Neural crest cell (in vitro differentiated cells): ENCODE data around the gene OTC. TPM values are rescaled to one million over a fixed set of nuclear protein-coding genes. Genes with fewer than 3 reads are reported as not detected.
A peak's percentile ranks its signal among the peaks of the same experiment; 100 is the strongest.

Experiments used
- DNase-seq: peaks from one replicate; pipeline ENCODE4 v3.0.0; 2021; ENCODE audit warnings: low read depth, mixed read lengths, low spot score
- H3K27ac Mint-ChIP-seq: one replicate; pipeline ENCODE4 v1.8.0; 2021; ENCODE audit warnings: mild to moderate bottlenecking, mixed read lengths; ENCODE audit not compliant: unreplicated experiment
- H3K27me3 Mint-ChIP-seq: 2 replicates; pipeline ENCODE4 v1.8.0; 2021; ENCODE audit warnings: low read depth, mild to moderate bottlenecking, mixed read lengths
- H3K36me3 Mint-ChIP-seq: 2 replicates; pipeline ENCODE4 v1.8.0; 2021; ENCODE audit warnings: low read depth, mild to moderate bottlenecking, mixed read lengths
- H3K4me1 Mint-ChIP-seq: 2 replicates; pipeline ENCODE4 v1.8.0; 2021; ENCODE audit warnings: mixed read lengths
- H3K4me3 Mint-ChIP-seq: one replicate; pipeline ENCODE4 v1.8.0; 2021; ENCODE audit warnings: mild to moderate bottlenecking, mixed read lengths
- H3K9me3 Mint-ChIP-seq: 2 replicates; pipeline ENCODE4 v1.8.0; 2021; ENCODE audit warnings: mixed read lengths
- total RNA-seq: library from RNA; stranded (reverse); gene quantifications from 2 replicates; pipeline ENCODE4 v1.2.1, GENCODE V29; 2021
- TF ChIP-seq, protein P1 (sequence below): fragments of 200-600 bp; sonication (generic); conservative IDR thresholded peaks from 2 replicates; pipeline ENCODE4 v1.5.0; 2021; ENCODE audit warnings: antibody characterized with exemption, mild to moderate bottlenecking

OTC gene
- total RNA-seq, 1 donor from 2014 or later = 0.14 TPM

DNA sequence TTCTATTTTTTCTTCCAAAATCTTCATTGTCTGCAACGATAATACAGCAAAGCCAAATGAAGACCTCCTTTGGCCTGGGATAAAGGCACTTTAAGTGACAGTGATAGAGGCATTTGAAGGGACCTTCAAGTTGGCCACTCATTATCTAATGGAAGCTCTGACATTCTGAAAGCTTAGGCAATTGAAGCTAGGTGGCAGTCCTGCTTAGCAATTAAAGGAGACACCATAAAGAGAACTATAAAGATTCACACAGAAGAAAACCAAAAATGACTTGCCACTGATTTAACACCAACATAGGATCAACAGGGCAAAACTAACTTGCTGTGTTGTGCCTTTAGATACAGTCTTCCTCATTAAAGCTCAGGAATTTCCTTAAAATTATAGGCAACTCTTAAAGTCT is 105.7 kb downstream of the OTC start:
- Mint-ChIP-seq H3K36me3 (peaks cover 3% of the 10 kb centered on the region), H3K9me3 (peaks cover 8% of the 10 kb centered on the region), H3K27ac (no peak overlapping the region), H3K27me3 (no peaks in the 10 kb centered on the region), H3K4me3 (no peak overlapping the region), H3K4me1 (no peaks in the 10 kb centered on the region)
- TF ChIP-seq, protein P1, sequence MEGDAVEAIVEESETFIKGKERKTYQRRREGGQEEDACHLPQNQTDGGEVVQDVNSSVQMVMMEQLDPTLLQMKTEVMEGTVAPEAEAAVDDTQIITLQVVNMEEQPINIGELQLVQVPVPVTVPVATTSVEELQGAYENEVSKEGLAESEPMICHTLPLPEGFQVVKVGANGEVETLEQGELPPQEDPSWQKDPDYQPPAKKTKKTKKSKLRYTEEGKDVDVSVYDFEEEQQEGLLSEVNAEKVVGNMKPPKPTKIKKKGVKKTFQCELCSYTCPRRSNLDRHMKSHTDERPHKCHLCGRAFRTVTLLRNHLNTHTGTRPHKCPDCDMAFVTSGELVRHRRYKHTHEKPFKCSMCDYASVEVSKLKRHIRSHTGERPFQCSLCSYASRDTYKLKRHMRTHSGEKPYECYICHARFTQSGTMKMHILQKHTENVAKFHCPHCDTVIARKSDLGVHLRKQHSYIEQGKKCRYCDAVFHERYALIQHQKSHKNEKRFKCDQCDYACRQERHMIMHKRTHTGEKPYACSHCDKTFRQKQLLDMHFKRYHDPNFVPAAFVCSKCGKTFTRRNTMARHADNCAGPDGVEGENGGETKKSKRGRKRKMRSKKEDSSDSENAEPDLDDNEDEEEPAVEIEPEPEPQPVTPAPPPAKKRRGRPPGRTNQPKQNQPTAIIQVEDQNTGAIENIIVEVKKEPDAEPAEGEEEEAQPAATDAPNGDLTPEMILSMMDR = no peak
- DNase-seq = no peak

DNA sequence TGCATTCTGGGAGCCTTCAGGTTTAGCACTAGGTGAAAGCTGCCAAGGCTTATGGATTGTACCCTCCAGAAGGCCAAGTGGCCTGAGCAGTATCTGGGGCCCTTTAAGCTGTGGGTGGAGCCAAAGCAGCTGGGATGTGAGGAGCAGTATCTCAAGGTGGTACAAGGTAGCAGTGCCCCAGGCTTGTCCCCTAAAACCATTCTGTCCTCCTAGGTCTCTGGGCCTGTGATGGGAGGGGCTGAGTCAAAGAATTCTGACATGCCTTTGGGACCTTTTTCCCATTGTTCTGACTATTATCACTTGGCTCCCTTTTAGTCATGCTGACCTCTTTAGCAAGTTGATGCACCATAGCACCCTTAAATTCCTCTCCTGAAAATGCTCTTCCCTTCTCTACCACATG is 109.9 kb downstream of the OTC start:
- no peak overlapping the region for H3K27ac Mint-ChIP-seq
- peaks cover 17% of the 10 kb centered on the region for H3K9me3 Mint-ChIP-seq
- TF ChIP-seq, protein P1 = no peak
- H3K4me3 Mint-ChIP-seq = no peak overlapping the region
- peaks cover 10% of the 10 kb centered on the region for H3K36me3 Mint-ChIP-seq
- no peak for DNase-seq
- no peaks in the 10 kb centered on the region for H3K4me1 Mint-ChIP-seq
- no peaks in the 10 kb centered on the region for H3K27me3 Mint-ChIP-seq

DNA sequence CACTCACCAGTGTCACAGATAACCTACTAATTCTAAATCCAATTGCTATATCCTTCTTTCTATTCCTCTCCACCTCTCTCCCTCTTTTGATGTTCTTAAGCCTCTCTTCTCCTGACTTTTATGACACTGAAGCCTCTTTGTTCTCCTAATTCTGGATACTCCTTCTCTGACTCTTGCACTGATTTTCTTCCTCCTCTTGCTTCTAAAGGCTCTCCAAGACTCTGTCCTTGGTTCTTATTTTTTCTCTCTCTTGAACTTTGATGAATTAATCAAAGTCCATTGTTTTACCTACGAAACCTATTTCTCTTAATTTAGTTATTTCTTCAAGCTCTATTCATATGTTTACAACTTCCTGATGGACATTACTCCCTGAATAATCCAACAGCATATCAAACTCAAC is 113.3 kb downstream of the OTC start:
- TF ChIP-seq, protein P1 = no peak
- H3K36me3 Mint-ChIP-seq = peaks cover 10% of the 10 kb centered on the region
- peaks cover 12% of the 10 kb centered on the region for H3K4me1 Mint-ChIP-seq
- DNase-seq = no peak
- H3K4me3 Mint-ChIP-seq = no peak overlapping the region
- H3K27ac Mint-ChIP-seq = no peak overlapping the region
- no peaks in the 10 kb centered on the region for H3K27me3 Mint-ChIP-seq
- peaks cover 26% of the 10 kb centered on the region for H3K9me3 Mint-ChIP-seq

DNA sequence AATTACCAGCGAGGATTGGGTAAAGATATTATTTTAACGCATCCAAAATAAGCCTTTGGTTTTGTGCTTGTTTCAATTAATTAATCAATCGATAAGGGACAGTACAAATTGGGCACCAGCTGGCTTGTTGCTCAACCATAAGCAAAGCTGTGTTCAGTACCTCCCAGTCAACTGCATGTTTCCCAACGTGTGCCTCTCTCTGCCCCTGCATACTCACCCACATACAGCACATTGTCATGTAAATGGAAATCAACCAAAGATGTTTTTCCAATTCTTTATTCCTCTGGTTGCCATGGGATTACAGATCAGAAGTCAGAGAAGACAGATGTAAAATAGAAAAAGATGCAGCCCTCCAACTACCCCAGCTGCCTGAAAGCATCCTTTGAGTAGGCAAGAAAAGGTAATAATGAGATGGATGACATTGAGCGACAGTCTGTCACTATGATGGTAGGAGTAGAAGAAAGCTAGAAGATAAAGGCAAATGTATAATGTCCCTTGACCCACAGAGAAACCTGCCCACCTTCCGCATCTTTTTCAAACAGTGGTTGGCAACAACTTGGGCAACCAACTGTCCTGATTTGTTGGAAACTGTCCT is 116.3 kb downstream of the OTC start:
- peaks cover 23% of the 10 kb centered on the region for H3K9me3 Mint-ChIP-seq
- peak overlapping the region; percentile 90 for H3K27ac Mint-ChIP-seq
- TF ChIP-seq, protein P1 = no peak
- no peak overlapping the region for H3K4me3 Mint-ChIP-seq
- peaks cover 12% of the 10 kb centered on the region for H3K4me1 Mint-ChIP-seq
- peaks cover 7% of the 10 kb centered on the region for H3K36me3 Mint-ChIP-seq
- DNase-seq = no peak
- H3K27me3 Mint-ChIP-seq = no peaks in the 10 kb centered on the region

Other genes with a start within 250 kb of the OTC start
- gene SRPX, start 131.7 kb upstream of the OTC start, total RNA-seq = 3.6 and 3.7 TPM in 2 replicates
- 9.1 and 9.2 TPM in 2 replicates for gene RPGR, start 25.1 kb upstream of the OTC start, total RNA-seq
- gene TSPAN7, start 208.9 kb downstream of the OTC start, total RNA-seq = 9.1 and 9.7 TPM in 2 replicates